ENCODE results near the gene HLA-G.

Gene HLA-G

DNA sequence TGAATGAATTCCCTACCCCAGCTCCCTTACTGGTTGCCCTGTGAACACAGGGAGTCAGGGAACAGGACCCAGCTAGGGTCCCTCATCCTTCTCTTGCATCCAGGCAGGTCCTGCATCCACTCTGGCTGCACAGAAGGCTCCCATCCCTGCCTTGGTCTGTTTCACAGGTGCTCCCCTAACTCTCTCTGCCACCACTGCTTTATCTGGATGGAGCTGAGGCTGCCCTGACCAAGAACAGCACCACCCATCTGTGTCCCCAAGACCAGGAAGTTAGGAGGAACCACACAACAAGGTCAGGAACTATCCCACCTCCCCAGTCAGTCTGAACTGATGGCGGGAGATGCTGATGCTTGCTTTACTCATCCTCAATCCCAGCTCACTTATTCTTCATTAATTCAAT, 16.2 kb upstream of the HLA-G start:
- TF ChIP-seq GATA3 (IDR thresholded peaks at IDR 0.05; ENCODE audit: low read depth, low read length) (no peak), GATA2 (IDR thresholded peaks at IDR 0.05; ENCODE audit: low read depth, low read length) (no peak)

DNA sequence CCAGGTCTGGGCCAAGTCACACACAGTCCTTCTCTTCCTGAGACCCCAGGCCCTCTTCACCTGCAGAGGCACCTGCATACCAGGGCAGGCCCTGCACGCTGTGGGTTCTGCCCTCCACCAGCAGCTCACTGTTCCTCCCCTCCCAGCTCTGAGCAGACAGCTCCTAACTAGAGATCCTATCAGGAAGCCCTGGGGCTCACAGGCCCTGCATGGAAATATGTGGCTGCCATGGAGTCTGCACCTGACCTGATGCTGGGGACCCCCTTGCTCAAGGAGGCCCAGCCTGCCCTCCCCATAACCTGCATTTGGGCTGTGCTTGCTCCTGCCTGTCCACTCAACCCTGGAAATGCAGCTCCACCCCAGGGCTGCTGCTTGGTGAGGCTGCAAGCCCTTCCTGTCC, 14.6 kb upstream of the HLA-G start:
- TF ChIP-seq GATA2 (IDR thresholded peaks at IDR 0.05; ENCODE audit: low read depth, low read length) (no peak), GATA3 (IDR thresholded peaks at IDR 0.05; ENCODE audit: low read depth, low read length) (no peak)

DNA sequence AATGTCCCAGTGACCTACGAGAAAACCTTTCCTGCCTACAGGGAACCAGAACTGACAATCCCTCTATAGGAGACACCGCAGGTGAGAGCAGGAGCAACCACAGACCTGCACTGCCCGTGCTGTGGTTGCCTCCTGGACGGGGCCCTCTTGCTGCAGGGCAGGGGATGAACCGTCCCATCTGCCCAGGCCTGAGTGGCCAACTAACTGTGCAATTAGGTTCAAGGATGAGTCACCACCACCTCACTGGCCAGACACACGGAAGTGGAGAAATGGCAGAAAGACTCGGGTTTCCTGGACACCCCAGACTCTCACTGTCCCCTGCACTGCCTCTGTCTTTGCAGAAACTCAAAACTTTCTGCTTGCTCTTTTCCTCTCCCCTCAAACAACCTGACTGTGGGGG, 13.8 kb upstream of the HLA-G start:
- no peak for TF ChIP-seq GATA2 (IDR thresholded peaks at IDR 0.05; ENCODE audit: low read depth, low read length)
- TF ChIP-seq GATA3 (IDR thresholded peaks at IDR 0.05; ENCODE audit: low read depth, low read length) = no peak

DNA sequence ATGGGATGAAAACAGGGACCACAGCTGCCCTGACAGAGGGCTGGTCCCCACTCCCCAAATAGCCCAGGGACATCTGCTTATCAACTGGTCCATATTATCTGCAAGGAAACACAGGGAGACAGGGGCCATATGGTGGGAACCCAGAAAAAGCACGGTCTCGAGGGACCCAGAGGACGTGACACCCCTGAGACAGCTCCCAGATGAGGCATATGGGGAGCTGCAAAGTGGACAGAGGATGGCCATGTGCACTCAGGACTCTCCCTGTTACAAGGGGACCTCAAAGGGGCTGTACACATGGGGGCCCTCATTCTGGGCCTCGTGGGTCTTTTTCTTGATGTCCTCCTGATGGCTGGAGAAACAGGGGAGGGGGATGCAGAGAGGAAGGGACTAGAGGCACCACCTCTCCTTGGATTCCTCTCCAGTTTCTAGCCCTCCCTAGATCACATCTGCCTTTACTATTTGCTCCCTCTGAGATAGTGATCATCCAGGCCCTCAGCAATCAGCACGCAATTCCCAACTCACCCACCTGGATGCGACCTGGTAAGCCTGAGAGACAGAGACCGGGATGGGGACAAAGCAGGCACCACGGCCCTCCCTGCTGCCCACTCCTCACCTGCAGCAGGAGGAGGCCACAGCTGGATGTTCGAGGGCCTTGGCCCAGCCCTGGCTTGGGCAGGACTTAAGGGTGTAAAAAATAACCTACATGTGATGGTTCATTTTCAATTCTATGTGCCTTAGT, 13.1 kb upstream of the HLA-G start:
- no peak for TF ChIP-seq GATA2 (IDR thresholded peaks at IDR 0.05; ENCODE audit: low read depth, low read length)
- no peak for TF ChIP-seq GATA3 (IDR thresholded peaks at IDR 0.05; ENCODE audit: low read depth, low read length)

DNA sequence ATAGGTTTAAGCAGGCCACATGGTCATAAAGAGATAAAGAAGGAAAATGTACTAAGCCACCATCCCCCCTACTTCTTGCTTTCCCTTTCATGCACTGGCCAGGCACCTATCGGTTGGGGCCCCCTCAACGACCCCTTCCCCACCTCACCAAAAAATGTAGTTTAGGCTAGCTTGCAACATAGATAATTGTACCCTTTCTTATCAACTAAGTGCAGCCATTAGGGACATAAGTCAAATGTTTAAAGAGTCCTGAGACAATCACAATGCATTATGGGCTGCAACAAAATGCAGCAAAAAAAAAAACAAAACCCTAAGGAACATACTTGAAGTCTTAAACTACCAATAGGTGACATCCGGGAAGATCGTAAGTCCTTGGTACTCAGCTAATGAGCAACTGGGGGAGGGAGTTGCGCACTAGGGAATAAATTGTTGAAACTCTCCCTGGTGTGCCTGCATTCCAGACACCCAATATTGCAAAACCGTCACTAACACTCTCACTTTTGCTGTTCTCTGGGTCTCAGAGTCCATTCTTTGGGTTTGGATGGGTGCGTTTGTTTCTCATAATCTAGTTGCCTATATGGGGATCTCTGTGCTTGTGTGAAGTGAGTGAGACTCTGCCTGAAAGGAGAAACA, 12.4 kb upstream of the HLA-G start:
- TF ChIP-seq GATA2 (IDR thresholded peaks at IDR 0.05; ENCODE audit: low read depth, low read length) (no peak), GATA3 (IDR thresholded peaks at IDR 0.05; ENCODE audit: low read depth, low read length) (no peak)

DNA sequence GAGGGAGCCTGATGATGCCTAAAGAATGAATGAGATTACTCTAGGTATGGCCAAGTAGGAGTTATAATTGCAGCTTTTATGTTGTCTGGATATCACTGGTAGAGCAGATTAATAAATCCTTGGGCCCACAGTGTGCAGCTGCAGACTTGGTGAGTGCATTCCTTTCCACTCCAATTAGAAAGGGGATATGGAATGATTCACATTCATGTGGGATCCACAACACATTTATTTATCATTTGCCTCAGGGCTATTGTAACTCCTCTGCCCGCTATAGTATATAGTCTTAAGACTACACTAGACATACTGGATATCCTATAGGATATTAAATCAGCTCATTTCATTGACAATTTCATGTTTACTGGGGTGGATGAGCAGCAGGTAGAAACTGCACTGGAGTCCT, 11.6 kb upstream of the HLA-G start:
- TF ChIP-seq GATA3 (IDR thresholded peaks at IDR 0.05; ENCODE audit: low read depth, low read length) = no peak
- TF ChIP-seq GATA2 (IDR thresholded peaks at IDR 0.05; ENCODE audit: low read depth, low read length) = no peak

DNA sequence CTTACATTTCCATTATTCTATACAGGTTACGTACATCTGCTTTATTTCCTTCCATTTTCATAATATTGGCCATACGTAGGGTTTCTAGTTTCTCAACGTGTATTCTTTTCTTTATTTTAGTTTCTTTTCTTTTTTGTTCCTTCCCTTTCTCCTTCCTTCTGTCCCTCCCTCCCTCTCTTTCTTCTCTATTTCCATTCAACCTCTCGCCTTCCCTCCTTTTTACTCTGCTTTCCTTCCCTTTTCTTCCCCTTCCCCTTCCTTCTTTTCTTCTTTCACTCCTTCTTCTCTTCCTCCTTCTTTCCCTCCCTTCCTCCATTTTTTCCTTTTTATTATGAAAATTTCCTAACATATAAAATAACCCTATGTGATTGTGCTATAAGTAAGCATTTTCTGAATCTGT, 8.7 kb upstream of the HLA-G start:
- TF ChIP-seq GATA3 (IDR thresholded peaks at IDR 0.05; ENCODE audit: low read depth, low read length) = no peak
- TF ChIP-seq GATA2 (IDR thresholded peaks at IDR 0.05; ENCODE audit: low read depth, low read length) = no peak

DNA sequence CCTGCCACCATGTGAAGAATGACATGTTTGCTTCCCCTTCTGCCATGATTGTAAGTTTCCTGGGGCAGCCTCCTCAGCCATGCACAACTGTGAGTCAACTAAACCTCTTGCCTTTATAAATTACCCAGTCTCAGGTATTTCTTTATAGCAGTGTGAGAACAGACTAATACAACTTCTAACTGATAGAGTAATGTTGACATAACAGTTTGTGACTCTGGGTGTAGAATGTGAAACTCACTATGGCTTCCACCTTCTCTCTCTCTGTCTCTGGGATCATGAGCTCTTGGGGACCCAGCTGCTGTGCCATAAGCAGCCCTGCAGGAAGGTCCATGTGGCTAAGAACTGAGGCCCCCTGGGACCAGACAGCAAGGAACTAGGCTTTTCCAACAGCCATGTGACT, 3.5 kb upstream of the HLA-G start:
- TF ChIP-seq GATA3 (IDR thresholded peaks at IDR 0.05; ENCODE audit: low read depth, low read length) (no peak), GATA2 (IDR thresholded peaks at IDR 0.05; ENCODE audit: low read depth, low read length) (no peak)

DNA sequence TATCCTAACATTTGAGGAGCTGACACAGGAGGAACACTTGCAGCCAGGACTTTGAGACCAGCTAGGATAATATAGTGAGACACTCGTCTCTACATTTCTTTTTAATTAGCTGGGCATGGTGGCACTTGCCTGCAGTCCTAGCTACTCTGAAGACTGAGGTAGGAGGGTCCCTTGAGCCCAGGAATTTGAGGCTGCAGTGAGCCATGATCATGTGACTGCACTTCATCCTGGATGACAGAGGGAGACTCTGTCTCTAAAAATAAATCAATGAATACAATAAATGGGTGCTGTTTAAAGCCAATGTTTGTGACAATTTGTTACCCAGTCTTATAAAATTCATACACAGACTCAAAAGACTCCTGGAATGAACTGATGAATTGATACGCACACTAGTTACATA, 1.8 kb upstream of the HLA-G start:
- TF ChIP-seq GATA3 (IDR thresholded peaks at IDR 0.05; ENCODE audit: low read depth, low read length) (no peak), GATA2 (IDR thresholded peaks at IDR 0.05; ENCODE audit: low read depth, low read length) (no peak)

DNA sequence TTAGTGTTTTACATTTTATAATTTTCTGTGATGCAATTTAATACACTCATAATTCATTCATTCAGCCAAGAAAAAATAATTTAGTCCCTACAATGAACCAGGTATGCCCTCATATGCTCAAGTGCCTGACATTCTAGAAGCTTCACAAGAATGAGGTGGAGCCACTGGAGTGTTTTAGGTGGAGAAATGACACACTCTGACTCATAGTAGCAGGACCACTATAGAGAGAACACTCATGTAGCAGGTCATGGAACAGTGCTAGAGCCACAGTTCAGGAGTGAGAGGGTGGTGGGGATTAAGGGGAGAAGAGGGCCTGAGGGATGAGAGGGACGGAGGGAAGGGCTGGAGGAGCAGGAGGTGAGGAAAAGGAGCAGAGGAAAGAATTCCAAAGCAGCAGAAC, 1.4 kb upstream of the HLA-G start:
- TF ChIP-seq GATA2 (IDR thresholded peaks at IDR 0.05; ENCODE audit: low read depth, low read length) (no peak), GATA3 (IDR thresholded peaks at IDR 0.05; ENCODE audit: low read depth, low read length) (no peak)

DNA sequence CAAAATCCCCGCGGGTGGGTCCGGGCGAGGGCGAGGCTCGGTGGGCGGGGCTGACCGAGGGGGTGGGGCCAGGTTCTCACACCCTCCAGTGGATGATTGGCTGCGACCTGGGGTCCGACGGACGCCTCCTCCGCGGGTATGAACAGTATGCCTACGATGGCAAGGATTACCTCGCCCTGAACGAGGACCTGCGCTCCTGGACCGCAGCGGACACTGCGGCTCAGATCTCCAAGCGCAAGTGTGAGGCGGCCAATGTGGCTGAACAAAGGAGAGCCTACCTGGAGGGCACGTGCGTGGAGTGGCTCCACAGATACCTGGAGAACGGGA, 809 bp downstream of the HLA-G start:
- TF ChIP-seq GATA2 (IDR thresholded peaks at IDR 0.05; ENCODE audit: low read depth, low read length) (no peak), GATA3 (IDR thresholded peaks at IDR 0.05; ENCODE audit: low read depth, low read length) (no peak)

DNA sequence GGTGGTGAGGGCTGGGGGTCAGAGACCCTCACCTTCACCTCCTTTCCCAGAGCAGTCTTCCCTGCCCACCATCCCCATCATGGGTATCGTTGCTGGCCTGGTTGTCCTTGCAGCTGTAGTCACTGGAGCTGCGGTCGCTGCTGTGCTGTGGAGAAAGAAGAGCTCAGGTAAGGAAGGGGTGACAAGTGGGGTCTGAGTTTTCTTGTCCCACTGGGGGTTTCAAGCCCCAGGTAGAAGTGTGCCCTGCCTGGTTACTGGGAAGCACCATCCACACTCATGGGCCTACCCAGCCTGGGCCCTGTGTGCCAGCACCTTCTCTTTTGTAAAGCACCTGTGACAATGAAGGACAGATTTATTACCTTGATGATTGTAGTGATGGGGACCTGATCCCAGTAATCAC, 2.1 kb downstream of the HLA-G start:
- TF ChIP-seq GATA2 (IDR thresholded peaks at IDR 0.05; ENCODE audit: low read depth, low read length) (no peak), GATA3 (IDR thresholded peaks at IDR 0.05; ENCODE audit: low read depth, low read length) (no peak)

DNA sequence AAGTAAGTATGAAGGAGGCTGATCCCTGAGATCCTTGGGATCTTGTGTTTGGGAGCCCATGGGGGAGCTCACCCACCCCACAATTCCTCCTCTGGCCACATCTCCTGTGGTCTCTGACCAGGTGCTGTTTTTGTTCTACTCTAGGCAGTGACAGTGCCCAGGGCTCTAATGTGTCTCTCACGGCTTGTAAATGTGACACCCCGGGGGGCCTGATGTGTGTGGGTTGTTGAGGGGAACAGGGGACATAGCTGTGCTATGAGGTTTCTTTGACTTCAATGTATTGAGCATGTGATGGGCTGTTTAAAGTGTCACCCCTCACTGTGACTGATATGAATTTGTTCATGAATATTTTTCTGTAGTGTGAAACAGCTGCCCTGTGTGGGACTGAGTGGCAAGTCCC, 2.8 kb downstream of the HLA-G start:
- TF ChIP-seq GATA3 (IDR thresholded peaks at IDR 0.05; ENCODE audit: low read depth, low read length) (no peak), GATA2 (IDR thresholded peaks at IDR 0.05; ENCODE audit: low read depth, low read length) (no peak)

DNA sequence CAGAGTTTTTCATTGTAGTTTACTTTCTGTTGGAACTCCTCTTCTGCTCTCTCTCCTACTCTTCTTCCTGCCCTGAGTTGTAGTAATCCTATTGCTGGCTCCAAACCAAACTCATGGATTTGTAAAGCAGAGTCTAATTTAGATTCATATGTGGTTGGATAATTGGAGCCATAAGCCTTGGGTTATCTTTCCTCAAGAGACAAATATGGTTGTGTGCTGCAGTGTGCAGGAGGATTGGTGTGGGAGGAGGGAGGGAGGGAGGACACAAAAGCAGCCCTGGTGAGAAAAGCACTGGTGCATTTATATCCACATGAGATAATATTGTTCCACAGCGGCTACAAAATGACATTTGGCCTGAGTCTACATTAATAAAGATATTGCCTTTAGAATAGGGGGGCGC, 4.2 kb downstream of the HLA-G start:
- TF ChIP-seq GATA3 (IDR thresholded peaks at IDR 0.05; ENCODE audit: low read depth, low read length) (no peak), GATA2 (IDR thresholded peaks at IDR 0.05; ENCODE audit: low read depth, low read length) (no peak)

DNA sequence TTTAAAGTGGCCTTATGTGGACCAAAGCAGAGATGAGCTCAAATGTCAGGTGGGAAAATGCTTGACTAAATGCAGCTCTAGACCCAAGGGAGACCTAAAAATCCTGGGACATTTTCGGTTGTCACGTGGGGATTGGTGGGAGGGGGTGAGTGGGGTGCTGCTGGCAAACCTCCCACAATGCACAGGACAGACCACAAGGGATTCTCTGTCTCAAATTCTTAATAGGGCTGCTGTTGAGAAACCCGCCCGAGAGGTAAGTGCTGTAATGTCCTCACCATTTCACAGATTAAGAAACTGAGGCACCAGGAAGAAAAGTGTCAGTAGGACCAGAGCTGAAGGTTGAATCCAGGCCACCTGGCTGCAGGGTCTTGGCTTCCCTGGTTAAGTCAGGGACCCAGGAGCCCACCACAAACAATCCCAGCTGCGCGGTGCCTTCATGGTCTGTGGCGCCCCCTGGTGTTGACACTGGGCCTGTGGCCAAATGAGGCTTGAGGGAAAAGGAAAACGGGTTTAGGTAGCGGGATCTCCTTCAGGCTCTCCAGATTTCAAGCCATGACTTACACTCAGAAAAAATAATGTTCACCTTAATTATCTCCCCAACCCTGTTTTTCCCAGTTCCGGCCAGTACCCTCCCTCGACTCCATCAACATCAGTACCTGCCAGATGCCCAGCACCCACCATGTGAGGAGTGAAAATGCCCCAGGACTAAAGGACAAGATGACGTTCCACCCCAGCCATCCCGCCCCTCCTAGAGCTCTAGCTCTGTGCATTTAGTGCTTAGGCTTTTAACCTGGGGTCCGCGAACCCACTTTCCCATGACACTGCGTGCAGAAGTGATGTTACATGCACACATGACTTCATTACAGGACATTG, 7.2 kb downstream of the HLA-G start:
- TF ChIP-seq GATA3 (IDR thresholded peaks at IDR 0.05; ENCODE audit: low read depth, low read length) (no peak), GATA2 (IDR thresholded peaks at IDR 0.05; ENCODE audit: low read depth, low read length) (no peak)
